GM12891 (cell line): ENCODE results near the gene SPACA7.

ENCODE experiments used
- POLR2A ChIP-seq: IDR thresholded peaks from 2 replicates; pipeline ENCODE4 v1.6.1; 2011; ENCODE audit warnings: low read depth, low read length, control low read depth
- POLR2AphosphoS5 ChIP-seq: IDR thresholded peaks from 2 replicates; pipeline ENCODE4 v1.6.1; 2011; ENCODE audit warnings: low read depth, low read length, control low read depth

DNA sequence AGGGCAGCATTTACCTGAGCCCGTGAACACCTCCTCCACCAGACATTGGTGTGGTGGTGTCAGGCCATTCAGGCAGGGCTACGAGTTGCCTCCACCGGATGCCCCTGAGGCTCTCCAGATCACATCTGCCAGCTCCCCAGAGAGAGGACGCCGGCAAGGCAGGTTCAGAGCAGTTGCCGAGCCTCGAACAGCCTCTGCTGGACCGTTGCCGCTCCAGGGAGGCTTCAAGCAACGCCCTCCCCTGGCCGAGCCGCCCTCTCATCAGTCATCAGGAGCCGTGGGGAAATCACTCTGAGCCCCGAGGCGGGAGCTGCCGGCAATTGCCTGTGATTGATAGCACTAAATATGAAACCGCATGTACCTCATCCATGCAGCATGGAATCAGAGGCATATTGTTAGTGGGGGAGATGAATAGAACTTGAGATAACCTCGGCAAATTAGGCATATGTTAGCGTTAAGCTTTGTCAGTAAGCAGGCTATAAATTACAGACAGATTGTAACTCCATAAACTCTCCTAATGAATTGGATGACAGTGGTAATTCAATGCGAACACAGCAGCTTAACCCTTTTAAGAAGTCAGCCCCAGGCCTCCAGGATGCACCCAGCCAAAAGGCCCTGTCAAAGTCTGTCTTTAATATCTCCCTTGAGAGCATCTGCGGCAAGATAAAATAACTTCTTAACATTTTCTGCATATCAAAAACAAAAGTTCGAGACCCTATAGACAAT lies 29.8 kb upstream of the SPACA7 start:
- no peak for TF ChIP-seq POLR2AphosphoS5
- no peak for TF ChIP-seq POLR2A
